ENCODE data around the gene PMIS2. TPM values are rescaled to one million over a fixed set of nuclear protein-coding genes. Genes with fewer than 3 reads are reported as not detected.

Gene PMIS2
- total RNA-seq, 6 experiments from 2014 or later: not detected

DNA sequence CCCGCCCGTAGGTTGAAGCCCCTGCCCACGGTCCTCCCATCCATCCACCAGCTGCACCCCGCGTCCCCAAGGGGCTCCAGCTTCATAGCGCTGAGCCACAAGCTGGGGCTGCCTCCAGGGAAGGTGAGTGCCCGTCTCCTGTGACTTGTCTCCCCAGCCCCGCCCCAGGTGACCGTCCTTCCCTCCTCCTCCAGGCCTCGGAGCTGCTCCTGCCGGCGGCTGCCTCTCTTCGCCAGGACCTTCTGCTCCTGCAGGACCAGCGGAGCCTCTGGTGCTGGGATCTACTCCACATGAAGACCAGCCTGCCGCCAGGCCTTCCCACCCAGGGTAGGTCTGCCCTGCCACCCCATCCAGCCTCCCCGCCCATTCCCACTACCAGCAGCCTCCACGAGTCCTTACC, 34.0 kb downstream of the PMIS2 start:
- H3K27ac ChIP-seq: no peak overlapping the region
- WGBS (ENCODE audit: insufficient coverage, low coverage, low lambda C conversion rate, missing lambda C conversion rate): 94% methylated on average over 12 of the region's 17 CpGs
- no peak for TF ChIP-seq POLR2A (IDR thresholded peaks at IDR 0.05)
- TF ChIP-seq, protein P1, sequence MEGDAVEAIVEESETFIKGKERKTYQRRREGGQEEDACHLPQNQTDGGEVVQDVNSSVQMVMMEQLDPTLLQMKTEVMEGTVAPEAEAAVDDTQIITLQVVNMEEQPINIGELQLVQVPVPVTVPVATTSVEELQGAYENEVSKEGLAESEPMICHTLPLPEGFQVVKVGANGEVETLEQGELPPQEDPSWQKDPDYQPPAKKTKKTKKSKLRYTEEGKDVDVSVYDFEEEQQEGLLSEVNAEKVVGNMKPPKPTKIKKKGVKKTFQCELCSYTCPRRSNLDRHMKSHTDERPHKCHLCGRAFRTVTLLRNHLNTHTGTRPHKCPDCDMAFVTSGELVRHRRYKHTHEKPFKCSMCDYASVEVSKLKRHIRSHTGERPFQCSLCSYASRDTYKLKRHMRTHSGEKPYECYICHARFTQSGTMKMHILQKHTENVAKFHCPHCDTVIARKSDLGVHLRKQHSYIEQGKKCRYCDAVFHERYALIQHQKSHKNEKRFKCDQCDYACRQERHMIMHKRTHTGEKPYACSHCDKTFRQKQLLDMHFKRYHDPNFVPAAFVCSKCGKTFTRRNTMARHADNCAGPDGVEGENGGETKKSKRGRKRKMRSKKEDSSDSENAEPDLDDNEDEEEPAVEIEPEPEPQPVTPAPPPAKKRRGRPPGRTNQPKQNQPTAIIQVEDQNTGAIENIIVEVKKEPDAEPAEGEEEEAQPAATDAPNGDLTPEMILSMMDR (IDR thresholded peaks at IDR 0.05): no peak
- H3K4me1 ChIP-seq: no peaks in the 10 kb centered on the region
- ATAC-seq: no peak
- H3K9me3 ChIP-seq: no peaks in the 10 kb centered on the region
- no peak for DNase-seq
- H3K27me3 ChIP-seq: no peaks in the 10 kb centered on the region
- H3K4me3 ChIP-seq: no peak overlapping the region
- intact Hi-C loops (cut with DNase I): no loop called here
- no peaks in the 10 kb centered on the region for H3K36me3 ChIP-seq

- ATAC-seq: no peak
- Histone ChIP-seq H3K27ac (no peak overlapping the region), H3K9me3 (no peaks in the 10 kb centered on the region), H3K4me1 (no peaks in the 10 kb centered on the region), H3K27me3 (no peaks in the 10 kb centered on the region), H3K36me3 (no peaks in the 10 kb centered on the region), H3K4me3 (no peak overlapping the region)
- TF ChIP-seq POLR2A (IDR thresholded peaks at IDR 0.05): no peak
- TF ChIP-seq, protein P1 (IDR thresholded peaks at IDR 0.05): no peak
- intact Hi-C loops (cut with DNase I): no loop called here
- DNase-seq: no peak
- WGBS (ENCODE audit: insufficient coverage, low coverage, low lambda C conversion rate, missing lambda C conversion rate): 88% methylated on average over 9 of the region's 9 CpGs
Observed at GRCh38 chr19:35621708-35622107, 35.7 kb downstream of the PMIS2 start.

- Histone ChIP-seq H3K27me3 (no peaks in the 10 kb centered on the region), H3K4me1 (no peaks in the 10 kb centered on the region), H3K4me3 (no peak overlapping the region), H3K9me3 (no peaks in the 10 kb centered on the region), H3K36me3 (no peaks in the 10 kb centered on the region), H3K27ac (no peak overlapping the region)
- DNase-seq (no peak), ATAC-seq (no peak)
- TF ChIP-seq, protein P1 (IDR thresholded peaks at IDR 0.05): no peak
- no peak for TF ChIP-seq POLR2A (IDR thresholded peaks at IDR 0.05)
- intact Hi-C loops (cut with DNase I): no loop called here
- 90% methylated on average over 6 of the region's 13 CpGs for WGBS (ENCODE audit: insufficient coverage, low coverage, low lambda C conversion rate, missing lambda C conversion rate)
Observed at GRCh38 chr19:35622750-35623149, 36.8 kb downstream of the PMIS2 start.

DNA sequence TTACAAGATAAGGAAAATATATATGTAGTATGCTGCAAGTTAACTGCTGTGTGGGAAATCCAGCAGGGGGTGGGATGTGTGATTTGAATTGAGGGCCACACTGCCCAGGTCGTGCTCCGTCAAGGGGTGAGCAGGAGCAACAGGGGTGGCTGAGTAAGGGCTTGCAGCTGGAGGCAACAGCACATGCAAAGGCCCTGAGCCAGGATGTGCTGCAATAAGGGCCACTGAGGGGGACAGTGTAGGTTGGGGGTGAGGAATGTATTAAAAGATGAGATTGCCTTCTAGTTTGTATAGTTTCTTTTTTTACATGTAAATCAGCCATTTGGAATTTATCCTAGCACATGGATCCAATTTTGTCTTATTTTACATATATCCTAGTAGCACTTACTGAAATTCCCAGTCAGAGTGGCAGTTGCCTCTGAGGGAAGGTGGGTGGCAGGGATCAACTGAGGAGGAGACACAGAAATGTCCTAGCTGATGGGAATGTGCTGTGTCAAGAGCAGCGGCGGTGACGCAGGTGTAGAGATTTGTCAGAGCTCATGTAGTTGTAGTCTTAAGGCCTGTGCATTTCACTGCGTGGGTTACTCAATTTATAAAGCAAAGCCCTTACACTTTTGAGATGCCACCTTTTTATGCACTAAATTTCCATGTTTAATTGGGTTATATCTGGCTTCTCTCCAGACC, 37.5 kb downstream of the PMIS2 start:
- H3K27me3 ChIP-seq: no peaks in the 10 kb centered on the region
- 82% methylated on average over 6 of the region's 6 CpGs for WGBS (ENCODE audit: insufficient coverage, low coverage, low lambda C conversion rate, missing lambda C conversion rate)

More for the DNA sequence above, 37.5 kb downstream of the PMIS2 start:
- no peak overlapping the region for H3K27ac ChIP-seq
- H3K4me3 ChIP-seq: no peak overlapping the region
- H3K36me3 ChIP-seq: no peaks in the 10 kb centered on the region
- DNase-seq: no peak
- TF ChIP-seq POLR2A (IDR thresholded peaks at IDR 0.05): no peak
- TF ChIP-seq, protein P1 (IDR thresholded peaks at IDR 0.05): no peak
- no peaks in the 10 kb centered on the region for H3K9me3 ChIP-seq
- ATAC-seq: no peak
- intact Hi-C loops (cut with DNase I): no loop called here
- H3K4me1 ChIP-seq: no peaks in the 10 kb centered on the region
